Activated T-cell treated with anti-CD3 and anti-CD28 coated beads, Interleukin-2, amount 50 U/mL, for 72 hours (primary cell): ENCODE measurements around the gene PIAS3. TPM values are rescaled to one million over a fixed set of nuclear protein-coding genes. Genes with fewer than 3 reads are reported as not detected.

Experiments
- ATAC-seq, 2 donors: fragments of 150-1000 bp; cut with Tn5 transposase; replicated peaks in 1 of 2; 2 replicates each; pipeline ENCODE4 v1.10.0; 2021; ENCODE audit warnings: moderate library complexity in 2 of 2, mild to moderate bottlenecking in 1 of 2
- DNase-seq, 2 donors: peaks; one replicate each; pipeline ENCODE4 v3.0.0; 2021 to 2022; ENCODE audit warnings: mixed read lengths in 1 of 2
- H3K27ac Mint-ChIP-seq: one replicate; pipeline ENCODE4 v1.8.0; 2022; ENCODE audit warnings: mild to moderate bottlenecking, moderate library complexity, mixed read lengths
- H3K27me3 Mint-ChIP-seq: one replicate; pipeline ENCODE4 v1.8.0; 2022; ENCODE audit warnings: low read depth, mixed read lengths
- H3K36me3 Mint-ChIP-seq, 2 donors: one replicate each; pipeline ENCODE4 v1.8.0; 2022; ENCODE audit warnings: mixed read lengths in 2 of 2, mild to moderate bottlenecking in 1 of 2; ENCODE audit not compliant: insufficient read depth in 2 of 2
- H3K4me1 Mint-ChIP-seq: one replicate; pipeline ENCODE4 v1.8.0; 2022; ENCODE audit warnings: low read depth, mixed read lengths
- H3K4me3 Mint-ChIP-seq, 2 donors: one replicate each; pipeline ENCODE4 v1.8.0; 2022; ENCODE audit warnings: mild to moderate bottlenecking in 2 of 2, mixed read lengths in 2 of 2, moderate library complexity in 2 of 2
- H3K9me3 Mint-ChIP-seq, 2 donors: one replicate each; pipeline ENCODE4 v1.8.0; 2022; ENCODE audit warnings: mixed read lengths in 2 of 2
- total RNA-seq, 2 donors: library from RNA; stranded (reverse); gene quantifications; one replicate each; pipeline ENCODE4 v1.2.3, GENCODE V29; 2022

The PIAS3 gene
- total RNA-seq, 2 donors from 2014 or later, result 30.9 to 35.6 TPM

DNA sequence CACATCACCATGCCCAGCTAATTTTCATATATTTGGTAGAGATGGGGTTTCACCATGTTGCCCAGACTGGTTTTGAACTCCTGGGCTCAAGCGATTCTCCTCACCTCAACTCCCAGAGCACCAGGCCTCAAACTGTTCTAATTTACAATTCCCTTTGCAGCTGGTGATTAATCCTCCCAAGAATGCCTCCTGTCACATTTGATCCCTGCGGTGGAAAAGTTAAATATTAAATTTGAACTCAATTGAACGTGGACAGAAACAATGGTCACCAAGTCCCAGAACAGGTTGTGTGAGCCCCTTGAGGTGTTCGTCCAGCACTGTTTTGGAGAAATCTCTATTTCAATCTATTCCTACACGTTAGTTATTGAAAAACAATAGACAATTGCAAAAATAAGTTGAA is 28.8 kb upstream of the PIAS3 start:
- no peak for ATAC-seq
- Mint-ChIP-seq H3K36me3 (no peaks in the 10 kb centered on the region), H3K27ac (no peak overlapping the region), H3K4me3 (no peak overlapping the region), H3K9me3 (no peaks in the 10 kb centered on the region), H3K27me3 (peaks cover 29% of the 10 kb centered on the region), H3K4me1 (peaks cover 17% of the 10 kb centered on the region)
- DNase-seq, result no peak

DNA sequence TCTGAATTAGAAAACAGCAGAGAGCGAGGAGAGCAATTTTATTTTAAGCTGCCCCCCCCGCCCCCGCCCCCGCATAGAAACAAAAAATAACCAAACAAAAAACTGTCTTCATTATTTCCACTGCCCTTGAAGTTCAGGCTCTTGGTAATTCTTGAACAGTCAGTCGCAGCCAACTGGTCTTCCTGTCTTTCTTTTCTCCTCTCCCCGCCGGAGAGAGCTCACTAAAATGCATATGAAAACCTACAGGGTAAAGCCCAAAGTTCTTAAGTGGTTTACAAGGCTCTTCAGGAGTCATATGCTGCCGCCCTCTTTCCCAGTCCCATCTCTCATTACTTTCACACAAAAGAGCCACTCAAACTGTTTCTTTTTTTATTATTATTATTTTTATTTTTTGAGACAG is 27.9 kb upstream of the PIAS3 start:
- ATAC-seq (no peak), DNase-seq (no peak)
- Mint-ChIP-seq H3K9me3 (no peaks in the 10 kb centered on the region), H3K4me3 (peak overlapping the region; percentile 44 to 54), H3K27ac (no peak overlapping the region), H3K4me1 (peaks cover 17% of the 10 kb centered on the region), H3K27me3 (peaks cover 31% of the 10 kb centered on the region), H3K36me3 (no peaks in the 10 kb centered on the region)

DNA sequence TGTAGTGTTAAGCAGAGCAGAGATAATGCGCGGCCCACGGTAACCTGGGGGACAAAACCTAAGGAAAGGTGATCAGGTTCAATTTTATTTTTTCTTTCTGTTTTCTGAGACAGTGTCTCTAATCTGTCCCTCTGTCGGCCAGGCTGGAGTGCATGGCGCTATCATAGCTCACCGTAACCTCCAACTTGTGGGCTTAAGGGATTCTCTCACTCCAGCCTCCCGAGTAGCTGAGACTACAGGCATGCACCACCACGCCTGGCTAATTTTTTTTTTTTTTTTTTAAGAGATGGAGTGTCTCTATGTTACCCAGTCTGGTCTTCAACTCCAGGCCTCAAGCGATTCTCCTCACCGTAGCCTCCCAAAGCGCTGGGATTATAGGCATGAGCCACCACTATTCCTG is 27.5 kb upstream of the PIAS3 start:
- H3K36me3 Mint-ChIP-seq, result no peaks in the 10 kb centered on the region
- H3K27me3 Mint-ChIP-seq, result peaks cover 31% of the 10 kb centered on the region
- DNase-seq, result no peak
- ATAC-seq, result no peak
- H3K9me3 Mint-ChIP-seq, result no peaks in the 10 kb centered on the region
- peaks cover 17% of the 10 kb centered on the region for H3K4me1 Mint-ChIP-seq
- no peak overlapping the region for H3K27ac Mint-ChIP-seq
- peak overlapping the region; percentile 79 to 83 for H3K4me3 Mint-ChIP-seq

DNA sequence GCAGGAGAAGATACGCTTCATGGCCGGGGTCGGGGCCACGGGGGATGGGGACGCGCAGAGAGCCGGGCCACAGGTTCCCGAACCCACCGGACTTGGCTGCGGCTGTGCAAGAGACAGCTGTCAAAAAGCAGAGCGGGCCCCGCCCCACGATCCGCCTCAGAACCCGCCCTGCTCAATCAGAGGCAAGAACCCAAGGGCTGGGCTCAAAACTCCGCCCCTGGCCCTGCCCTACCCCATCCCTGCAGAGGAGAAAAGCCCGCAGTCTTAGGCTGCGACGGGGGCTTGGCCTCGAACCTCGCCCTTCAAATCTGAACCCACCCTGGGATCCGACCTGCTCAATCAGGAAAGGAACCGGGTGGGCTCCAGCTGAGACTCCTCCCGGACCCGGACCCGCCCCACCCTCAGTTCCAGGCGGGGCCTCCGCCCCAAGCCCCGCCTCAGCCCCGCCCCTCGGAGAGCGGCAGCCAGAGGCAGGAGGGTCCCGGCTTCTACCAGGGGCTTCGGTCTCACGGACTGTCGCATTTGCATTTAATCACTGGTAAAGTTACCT is 26.9 kb upstream of the PIAS3 start, which contains the start of gene ANKRD35:
Gene ANKRD35 (minus strand): TSS at position 129 of the 550 bp plus-strand sequence. CDS start 108 bp downstream, at position 21.
- ATAC-seq (peak; percentile 100), DNase-seq (peak; percentile 91 to 95)
- peak within 1 kb of the TSS; percentile 79 to 83 for H3K4me3 Mint-ChIP-seq
- no peak within 1 kb of the TSS for H3K27ac Mint-ChIP-seq
- no peaks in the 10 kb centered on the region for H3K36me3 Mint-ChIP-seq
- peaks cover 31% of the 10 kb centered on the region for H3K27me3 Mint-ChIP-seq
- H3K9me3 Mint-ChIP-seq, result no peaks in the 10 kb centered on the region
- peaks cover 17% of the 10 kb centered on the region for H3K4me1 Mint-ChIP-seq

DNA sequence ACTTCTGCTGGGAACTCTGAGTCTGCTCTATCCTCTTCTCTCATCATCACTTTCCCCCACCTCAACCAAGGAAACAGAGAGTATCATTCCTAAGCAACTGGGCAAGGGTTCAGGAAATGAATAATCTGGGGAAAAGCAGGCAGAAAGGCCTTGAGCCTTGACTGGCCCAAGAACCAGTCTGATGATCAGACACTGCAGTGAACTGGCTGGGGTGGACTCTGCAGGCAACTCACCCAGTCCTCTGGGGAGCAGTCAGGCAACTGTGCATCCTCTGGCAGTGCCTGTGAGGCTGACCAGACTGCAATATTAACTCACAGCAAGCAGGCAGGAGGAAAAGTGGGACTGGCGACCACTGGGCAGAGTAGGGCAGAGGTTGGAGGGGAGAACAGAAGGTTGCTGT is 25.8 kb upstream of the PIAS3 start:
- Mint-ChIP-seq H3K9me3 (no peaks in the 10 kb centered on the region), H3K4me1 (peaks cover 17% of the 10 kb centered on the region), H3K27me3 (peaks cover 31% of the 10 kb centered on the region), H3K36me3 (no peaks in the 10 kb centered on the region), H3K4me3 (peak overlapping the region; percentile 79 to 83), H3K27ac (no peak overlapping the region)
- no peak for DNase-seq
- no peak for ATAC-seq

DNA sequence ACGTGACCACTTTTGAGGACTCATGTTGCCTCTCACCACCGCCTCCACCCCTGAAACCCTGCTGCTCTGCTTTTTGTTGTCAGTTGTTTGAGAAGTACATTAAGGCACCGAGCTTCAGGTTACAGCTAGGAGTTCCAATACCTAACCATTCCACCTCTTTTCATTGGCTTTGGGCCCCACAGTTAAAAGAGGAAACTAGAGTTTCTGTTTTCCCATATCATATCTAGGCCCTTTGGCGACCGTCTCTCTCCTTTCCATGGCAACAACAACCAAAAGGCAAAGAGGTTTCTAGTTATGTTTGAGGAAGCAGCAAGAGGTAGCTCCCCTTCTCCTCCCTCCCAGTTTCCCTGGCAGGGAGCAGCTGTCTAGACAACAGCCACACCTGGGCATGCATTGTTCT is 20.9 kb upstream of the PIAS3 start:
- Mint-ChIP-seq H3K36me3 (no peaks in the 10 kb centered on the region), H3K4me3 (no peak overlapping the region), H3K27me3 (peaks cover 27% of the 10 kb centered on the region), H3K4me1 (peaks cover 3% of the 10 kb centered on the region), H3K27ac (no peak overlapping the region), H3K9me3 (no peaks in the 10 kb centered on the region)
- DNase-seq (no peak), ATAC-seq (no peak)

DNA sequence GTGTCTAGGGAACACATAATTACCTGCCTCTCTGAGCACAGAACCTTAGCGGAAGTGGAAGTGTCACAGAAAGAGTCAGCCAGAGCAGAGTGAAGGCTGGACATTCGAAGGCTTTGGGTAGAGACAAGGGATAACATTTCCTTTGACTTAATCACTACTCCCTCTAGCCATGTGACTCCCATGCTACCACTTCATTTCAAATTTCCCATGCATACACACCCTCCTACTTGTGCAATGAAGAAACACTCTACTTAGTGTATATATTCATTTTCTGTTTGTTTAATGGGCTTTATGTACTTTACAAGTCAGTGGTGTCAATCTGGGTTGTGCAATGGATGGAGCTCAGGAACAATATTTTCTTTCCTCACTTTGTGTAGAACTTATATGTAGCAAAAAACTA is 19.8 kb upstream of the PIAS3 start:
- no peaks in the 10 kb centered on the region for H3K9me3 Mint-ChIP-seq
- ATAC-seq, result no peak

DNA sequence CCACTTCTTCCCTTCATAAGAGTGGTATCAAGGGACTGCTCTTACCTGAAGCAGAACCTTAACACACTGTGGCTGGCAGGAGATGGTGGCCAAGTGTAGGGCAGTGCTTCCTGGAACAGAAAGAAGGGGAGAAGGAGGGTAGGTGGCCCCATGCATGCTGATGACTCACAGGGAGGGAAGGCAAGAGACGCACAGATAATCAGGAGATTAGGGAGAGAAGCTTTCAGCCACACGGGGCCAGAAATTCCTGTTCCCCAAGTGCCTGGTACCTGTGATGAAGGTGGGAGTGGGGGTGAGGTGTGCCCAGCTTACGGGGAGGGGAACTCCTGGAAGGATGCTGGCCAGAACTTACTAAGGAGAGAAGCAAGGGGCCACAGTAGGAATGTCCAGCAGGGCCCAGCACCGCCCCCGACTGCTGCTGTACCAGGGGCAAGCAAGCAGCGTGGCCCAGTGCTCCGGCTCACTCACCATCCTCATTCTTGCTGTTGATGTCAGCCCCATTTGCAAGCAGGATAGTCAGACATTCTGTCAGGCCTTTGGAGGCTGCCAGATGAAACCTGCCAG is 19.1 kb upstream of the PIAS3 start:
- H3K36me3 Mint-ChIP-seq, result no peaks in the 10 kb centered on the region
- no peaks in the 10 kb centered on the region for H3K9me3 Mint-ChIP-seq
- peaks cover 15% of the 10 kb centered on the region for H3K27me3 Mint-ChIP-seq
- H3K4me1 Mint-ChIP-seq, result peaks cover 2% of the 10 kb centered on the region
- H3K27ac Mint-ChIP-seq, result no peak overlapping the region
- no peak overlapping the region for H3K4me3 Mint-ChIP-seq
- no peak for ATAC-seq
- DNase-seq, result no peak

More for the DNA sequence above, 19.8 kb upstream of the PIAS3 start:
- no peaks in the 10 kb centered on the region for H3K36me3 Mint-ChIP-seq
- H3K4me3 Mint-ChIP-seq, result no peak overlapping the region
- H3K27ac Mint-ChIP-seq, result no peak overlapping the region
- DNase-seq, result no peak
- peaks cover 17% of the 10 kb centered on the region for H3K27me3 Mint-ChIP-seq
- H3K4me1 Mint-ChIP-seq, result no peaks in the 10 kb centered on the region

DNA sequence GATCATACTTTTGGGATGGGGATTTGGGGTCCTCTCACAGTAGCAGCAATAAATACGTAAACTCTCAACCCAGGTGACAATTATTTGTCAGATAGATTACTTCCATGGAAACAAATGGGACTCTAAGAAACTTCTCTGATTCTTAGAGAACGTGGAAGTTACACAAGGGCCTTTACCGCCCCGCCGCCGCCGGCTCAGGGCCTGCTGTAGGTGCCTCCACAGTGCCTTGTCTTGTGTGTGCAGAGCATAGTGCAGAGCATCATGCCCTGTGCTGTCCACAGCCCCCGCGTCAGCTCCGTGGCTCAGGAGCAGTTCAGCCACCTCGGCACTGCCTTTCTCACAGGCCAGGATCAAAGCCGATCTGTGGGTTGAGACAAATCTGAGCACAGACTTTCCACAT is 15.8 kb upstream of the PIAS3 start:
- peaks cover 19% of the 10 kb centered on the region for H3K4me1 Mint-ChIP-seq
- no peak overlapping the region for H3K4me3 Mint-ChIP-seq
- no peak for DNase-seq
- no peaks in the 10 kb centered on the region for H3K9me3 Mint-ChIP-seq
- H3K36me3 Mint-ChIP-seq, result no peaks in the 10 kb centered on the region
- H3K27ac Mint-ChIP-seq, result no peak overlapping the region
- no peak for ATAC-seq
- peaks cover 16% of the 10 kb centered on the region for H3K27me3 Mint-ChIP-seq

DNA sequence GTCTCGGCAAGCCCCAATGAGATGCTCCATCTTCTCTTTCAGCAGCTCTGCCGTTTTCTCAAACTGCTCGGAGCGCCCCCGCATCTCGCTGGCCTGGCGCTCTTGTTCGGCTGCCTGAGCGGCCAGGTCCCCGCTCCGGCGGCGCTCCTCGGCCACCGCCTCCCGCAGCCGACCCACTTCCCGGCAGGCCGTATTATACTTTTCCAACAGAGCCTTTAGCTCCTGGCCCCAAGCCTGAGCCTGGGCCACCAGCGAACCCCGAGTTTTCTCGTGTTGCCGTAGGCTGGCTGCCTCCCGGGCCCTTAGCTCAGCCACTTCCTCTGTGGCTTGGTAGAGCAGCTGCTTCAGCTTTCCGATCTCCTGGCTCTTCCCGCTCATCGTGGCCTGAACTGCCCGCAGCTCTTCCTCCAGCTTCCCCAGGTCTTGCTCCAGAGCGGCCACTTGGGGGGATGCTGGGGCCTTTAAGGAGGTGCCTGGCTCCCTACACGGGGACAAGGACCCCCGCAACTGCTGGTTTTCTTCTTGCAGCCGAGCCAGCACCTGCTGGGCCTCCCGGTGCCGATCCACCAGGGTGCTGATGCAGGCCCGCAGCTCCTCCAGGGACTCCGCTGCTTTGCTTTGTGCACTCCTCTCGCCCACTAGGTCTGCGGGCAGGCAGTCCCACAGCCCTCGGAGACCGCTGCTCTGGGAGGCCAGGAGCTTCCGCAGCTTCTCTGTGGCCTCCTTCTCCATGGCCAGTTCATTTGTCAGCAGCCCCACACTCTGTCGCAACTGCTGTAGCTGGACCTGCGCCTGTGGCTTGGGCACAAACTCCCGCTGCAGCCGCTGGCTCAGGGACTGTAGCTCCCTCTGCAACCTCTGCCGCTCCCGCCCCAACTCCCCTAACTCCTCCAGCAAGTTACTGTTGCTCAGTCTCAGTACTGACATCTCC is 13.4 kb upstream of the PIAS3 start:
- peak overlapping the region; percentile 62 for H3K27ac Mint-ChIP-seq
- peak overlapping the region; percentile 79 to 90 for H3K4me3 Mint-ChIP-seq
- no peaks in the 10 kb centered on the region for H3K36me3 Mint-ChIP-seq
- ATAC-seq, result peak; percentile 83 to 89
- H3K27me3 Mint-ChIP-seq, result peaks cover 17% of the 10 kb centered on the region
- H3K4me1 Mint-ChIP-seq, result peaks cover 19% of the 10 kb centered on the region
- peak; percentile 47 to 53 for DNase-seq
- no peaks in the 10 kb centered on the region for H3K9me3 Mint-ChIP-seq

DNA sequence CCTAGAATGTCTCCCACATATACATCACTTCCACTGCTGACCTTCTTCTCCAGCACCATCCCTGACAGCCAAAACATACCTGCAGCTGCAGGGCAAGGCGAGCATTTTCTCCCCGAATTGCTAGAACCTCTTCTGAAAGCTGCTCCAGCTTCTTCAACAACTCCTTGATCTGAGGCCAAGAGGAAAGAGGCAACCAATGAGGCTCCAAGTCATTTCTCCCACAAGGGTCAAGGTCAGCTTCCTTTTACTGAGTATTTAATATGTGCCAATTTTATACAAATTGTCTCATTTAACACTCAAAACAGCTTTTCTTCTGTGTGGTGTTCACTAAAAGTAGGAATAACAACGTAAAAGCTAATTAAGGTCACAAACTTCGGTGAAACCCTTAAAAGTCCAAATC is 9.4 kb upstream of the PIAS3 start:
- Mint-ChIP-seq H3K4me1 (peaks cover 19% of the 10 kb centered on the region), H3K4me3 (no peak overlapping the region), H3K36me3 (no peaks in the 10 kb centered on the region), H3K27me3 (peaks cover 17% of the 10 kb centered on the region), H3K27ac (no peak overlapping the region), H3K9me3 (no peaks in the 10 kb centered on the region)
- ATAC-seq (no peak), DNase-seq (no peak)

DNA sequence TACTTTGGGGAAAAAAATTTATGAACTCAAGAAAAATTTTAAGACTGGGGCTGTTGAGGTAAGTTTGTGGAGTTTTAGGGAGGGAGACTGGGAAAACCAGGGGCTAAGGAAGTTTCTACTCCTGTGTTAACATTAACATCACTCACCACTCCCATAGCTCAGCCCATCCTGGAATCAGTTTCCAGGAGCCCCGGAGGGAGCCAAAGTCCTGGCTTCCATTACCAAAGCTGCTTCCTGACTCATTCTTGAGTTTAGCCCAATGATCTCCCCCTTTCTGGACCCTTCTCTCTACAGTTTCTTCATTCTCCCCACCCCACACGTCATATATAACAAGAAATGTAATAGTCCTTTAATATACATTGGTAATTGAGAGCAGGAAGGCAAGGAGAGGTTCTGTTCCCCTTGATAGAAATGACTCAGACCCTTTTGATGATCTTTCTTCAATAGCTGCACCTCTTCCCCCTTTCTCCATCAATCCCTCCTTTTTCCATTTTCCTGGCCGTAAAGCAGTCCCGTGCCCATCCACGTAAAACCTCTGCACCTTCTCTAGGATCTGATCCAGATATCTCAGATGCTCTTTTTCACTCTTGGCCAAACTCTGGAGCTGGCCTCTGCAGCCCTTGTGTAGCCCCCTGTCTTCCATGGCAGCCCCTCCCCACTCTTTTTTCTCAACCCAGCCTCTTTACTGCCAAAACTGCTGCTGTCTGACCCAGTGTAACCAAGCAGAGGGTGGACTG is 4.6 kb upstream of the PIAS3 start:
- no peak for DNase-seq
- ATAC-seq, result no peak
- Mint-ChIP-seq H3K27ac (no peak overlapping the region), H3K4me1 (peaks cover 5% of the 10 kb centered on the region), H3K27me3 (peaks cover 8% of the 10 kb centered on the region), H3K4me3 (no peak overlapping the region), H3K9me3 (no peaks in the 10 kb centered on the region), H3K36me3 (peaks cover 0 to 1% of the 10 kb centered on the region in 2 donors)
